GM12878 (cell line): ENCODE data around the gene NT5E. TPM values are rescaled to one million over a fixed set of nuclear protein-coding genes. Genes with fewer than 3 reads are reported as not detected.

Experiments
- ATAC-seq: fragments of 200-7000 bp; cut with Tn5 transposase; 3 replicates; pipeline ENCODE4 v1.9.1; 2020; ENCODE audit warnings: mild to moderate bottlenecking, moderate library complexity
- BruUV-seq: library from RNA; stranded (reverse); fragments of 400-500 nt; replicated peaks from 2 replicates; lab custom pipeline; 2021; lab: Mats Ljungman, UMichigan
- CTCF ChIA-PET: fragments of 300-600 bp; sonication (Branson Sonifier 250); formaldehyde crosslinking; extraction: SDS; loops from one replicate; lab custom pipeline; 2021; ENCODE audit warnings: inconsistent platforms; lab: Yijun Ruan, JAX
- POLR2A ChIA-PET: fragments of 350-600 bp; formaldehyde crosslinking; extraction: SDS; loops from one replicate; lab custom pipeline; 2021; ENCODE audit warnings: inconsistent platforms; lab: Charles Lee
- RAD21 ChIA-PET: fragments of 300-600 bp; sonication (Branson Sonifier 250); formaldehyde crosslinking; loops from one replicate; lab custom pipeline; 2023; ENCODE audit warnings: antibody characterized with exemption; ENCODE audit not compliant: unreplicated experiment; lab: Charles Lee
- SMC1A ChIA-PET: fragments of 300-600 bp; sonication (Branson Sonifier 250); formaldehyde crosslinking; loops from one replicate; lab custom pipeline; 2023; ENCODE audit not compliant: unreplicated experiment, uncharacterized antibody; lab: Charles Lee
- DNase-seq: peaks from one replicate; pipeline ENCODE4 v3.0.0-alpha.2; 2011; ENCODE audit warnings: low read depth, low spot score
- FAIRE-seq: peaks from 3 replicates; lab custom pipeline; 2011; peaks lifted over from hg19 to GRCh38; lab: Jason Lieb, UNC
- H2AFZ ChIP-seq: 2 replicates; pipeline ENCODE4 v1.6.0; 2011; ENCODE audit warnings: low read depth, low read length, control low read depth; ENCODE audit not compliant: control insufficient read depth
- H3K27ac ChIP-seq: 2 replicates; pipeline ENCODE4 v1.5.1; 2011; ENCODE audit warnings: control low read depth; ENCODE audit not compliant: control insufficient read depth, insufficient read depth
- H3K27me3 ChIP-seq, 2 experiments: replicated peaks in 1 of 2; 2 replicates each; pipeline versions ENCODE4 v1.6.0 to v1.6.1; 2011; ENCODE audit warnings: low read length in 1 of 2; ENCODE audit not compliant: control insufficient read depth in 2 of 2, insufficient read depth in 2 of 2
- H3K36me3 ChIP-seq, 2 experiments: 2 replicates each; pipeline ENCODE4 v1.5.1; 2011; ENCODE audit warnings: low read length in 1 of 2; ENCODE audit not compliant: control insufficient read depth in 2 of 2, insufficient read depth in 2 of 2
- H3K4me1 ChIP-seq: 2 replicates; pipeline ENCODE4 v1.6.1; 2011; ENCODE audit warnings: mild to moderate bottlenecking, low read length, moderate library complexity, mixed read lengths; ENCODE audit not compliant: control insufficient read depth, insufficient read depth
- H3K4me2 ChIP-seq: 2 replicates; pipeline ENCODE4 v1.6.0; 2011; ENCODE audit warnings: control low read depth; ENCODE audit not compliant: control insufficient read depth, insufficient read depth
- H3K4me3 ChIP-seq: fragments of 200-600 bp; sonication (generic); 2 replicates; pipeline ENCODE4 v1.5.1; 2016
- H3K79me2 ChIP-seq: 2 replicates; pipeline ENCODE4 v1.6.0; 2011; ENCODE audit warnings: low read length; ENCODE audit not compliant: control insufficient read depth, insufficient read depth
- H3K9ac ChIP-seq: 2 replicates; pipeline ENCODE4 v1.8.0; 2011; ENCODE audit warnings: low read length, control low read depth, mixed read lengths; ENCODE audit not compliant: control insufficient read depth, insufficient read depth
- H3K9me3 ChIP-seq: replicated peaks from 3 replicates; pipeline ENCODE4 v1.5.1; 2011; ENCODE audit warnings: mild to moderate bottlenecking, low read length; ENCODE audit not compliant: control insufficient read depth, insufficient read depth
- H4K20me1 ChIP-seq: 2 replicates; pipeline ENCODE4 v1.6.0; 2011; ENCODE audit not compliant: control insufficient read depth, insufficient read depth
- BCL3 ChIP-seq: IDR thresholded peaks from 2 replicates; pipeline ENCODE4 v1.6.1; 2011; ENCODE audit warnings: borderline replicate concordance, low read depth, mild to moderate bottlenecking, moderate library complexity, low read length; ENCODE audit not compliant: insufficient read depth, poor library complexity, severe bottlenecking
- CEBPB ChIP-seq, 2 experiments: fragments of 150-350 bp in 1 of 2; IDR thresholded peaks; 2 replicates each; pipeline ENCODE4 v1.6.1; 2012 to 2014; ENCODE audit warnings: low read depth in 2 of 2, low read length in 2 of 2, borderline replicate concordance in 1 of 2, inconsistent platforms in 1 of 2
- CHD1 ChIP-seq: IDR thresholded peaks from 2 replicates; pipeline ENCODE4 v1.6.1; 2012; ENCODE audit warnings: low read depth, low read length, improper control_type of control experiment
- CREB1 ChIP-seq: IDR thresholded peaks from 2 replicates; pipeline ENCODE4 v1.6.1; 2012; ENCODE audit warnings: low read depth, mild to moderate bottlenecking, inconsistent platforms
- E2F4 ChIP-seq: IDR thresholded peaks from 2 replicates; pipeline ENCODE4 v1.6.1; 2012; ENCODE audit warnings: low read depth, low read length, improper control_type of control experiment
- IRF3 ChIP-seq: fragments of 450-650 bp; IDR thresholded peaks from 2 replicates; pipeline ENCODE4 v1.6.1; 2014; ENCODE audit warnings: mild to moderate bottlenecking
- MEF2B ChIP-seq: fragments of 450-650 bp; IDR thresholded peaks from 2 replicates; pipeline ENCODE4 v1.6.1; 2018; ENCODE audit warnings: mild to moderate bottlenecking, moderate library complexity; ENCODE audit not compliant: partially characterized antibody, poor library complexity, severe bottlenecking
- PAX8 ChIP-seq: fragments of 450-650 bp; IDR thresholded peaks from 2 replicates; pipeline ENCODE4 v1.6.1; 2017; ENCODE audit warnings: mild to moderate bottlenecking, moderate library complexity
- SIN3A ChIP-seq: IDR thresholded peaks from 2 replicates; pipeline ENCODE4 v1.6.1; 2012; ENCODE audit warnings: low read depth, low read length, improper control_type of control experiment
- SPI1 ChIP-seq: IDR thresholded peaks from 2 replicates; pipeline ENCODE4 v1.6.1; 2011; ENCODE audit warnings: low read depth, mild to moderate bottlenecking, low read length, moderate library complexity, borderline replicate concordance; ENCODE audit not compliant: insufficient read depth
- ZNF622 ChIP-seq: fragments of 450-650 bp; IDR thresholded peaks from 2 replicates; pipeline ENCODE4 v1.6.1; 2017; ENCODE audit warnings: mild to moderate bottlenecking, inconsistent platforms
- WGBS: methylation state at CpG from one replicate; pipeline ENCODE4 v1.1.6; 2016; ENCODE audit warnings: low lambda C conversion rate; ENCODE audit not compliant: insufficient replicate concordance, insufficient coverage; ENCODE audit errors: missing lambda C conversion rate; 5-methylcytosine and 5-hydroxymethylcytosine counted together
- in situ Hi-C: fragments of 300-500 bp; cut with MboI; formaldehyde crosslinking; loops from 9 replicates; pipeline ENCODE4 v1.14.3; 2018; ENCODE audit warnings: mixed read lengths
- intact Hi-C: fragments of 100-400 bp; cut with micrococcal nuclease; formaldehyde crosslinking; loops from one replicate; pipeline ENCODE4 v1.14.2; 2022; ENCODE audit not compliant: unreplicated experiment
- polyA plus RNA-seq, 11 experiments: library from polyadenylated mRNA; depleted of rRNA in 4 of 11; unstranded in 6 of 11; stranded (reverse) in 5 of 11; fragments of >200 nt; fragmentation: Nextera tagmentation in 4 of 11; fragmentation: Illumina TruSeq in 1 of 11; extraction: Ambion mirVana in 4 of 11; extraction: Trizol in 1 of 11; gene quantifications; 1 replicate in 1 of 11; 2 replicates in 10 of 11; pipeline versions ENCODE4 v1.2.1 to v1.2.3, GENCODE V29; 2011 to 2016; ENCODE audit warnings: inconsistent platforms in 2 of 11, missing spikeins in 2 of 11, low read depth in 1 of 11
- total RNA-seq, 4 experiments: library from RNA; depleted of rRNA in 3 of 4; stranded (reverse); fragments of >200 nt in 3 of 4; fragmentation: Illumina TruSeq in 1 of 4; extraction: Trizol in 1 of 4; gene quantifications; 2 replicates each; pipeline versions ENCODE4 v1.2.1 to v1.2.3, GENCODE V29; 2013 to 2021

The NT5E gene
- total and polyA plus RNA-seq, 10 of the 15 experiments (the other 5 are each of a cell fraction or from before 2014, with no cell fraction given), result 1.9 to 9.7 (median 7.3) TPM

GRCh38 chr6:85458782-85459181 is 8.9 kb downstream of the NT5E start:
- in situ Hi-C loops (no loop called here), intact Hi-C loops (no loop called here)
- no peak for FAIRE-seq
- DNase-seq, result no peak
- Histone ChIP-seq H3K4me2 (0 out of 2 replicates have a peak overlapping the region, but pooled peaks have one; percentile 19), H3K9ac (no peak overlapping the region), H3K27ac (no peak overlapping the region), H3K4me3 (no peak overlapping the region), H3K4me1 (peaks cover 43% of the 10 kb centered on the region), H3K79me2 (peaks cover 8% of the 10 kb centered on the region), H2AFZ (no peak overlapping the region), H3K36me3 (no peaks in the 10 kb centered on the region), H3K27me3 (no peaks in the 10 kb centered on the region), H4K20me1 (no peaks in the 10 kb centered on the region), H3K9me3 (no peaks in the 10 kb centered on the region)
- RAD21 ChIA-PET, result interaction anchor here (1.6 to 7.3 kb wide), 3 partner anchors 7 to 106 kb away, joined by 3 to 76 read pairs (median 11); partner anchors contain the start of gene NT5E
- CTCF ChIA-PET, result interaction anchor here (0.7 to 2.9 kb wide), 4 partner anchors 9 to 98 kb away, joined by 3 to 28 read pairs (median 8); partner anchors contain the start of gene NT5E
- no TSS peak for BruUV-seq
- SMC1A ChIA-PET, result interaction anchor here (1.0 to 9.8 kb wide), 9 partner anchors 9 to 103 kb away, joined by 3 to 138 read pairs (median 4); partner anchors contain the start of gene NT5E
- POLR2A ChIA-PET, result interaction anchor here (1.3 to 8.0 kb wide), 4 partner anchors 8 to 62 kb away, joined by 4 to 64 read pairs (median 4); partner anchors contain the start of gene NT5E
- no peak for ATAC-seq
- TF ChIP-seq CEBPB (IDR thresholded peaks at IDR 0.05; ENCODE audit: borderline replicate concordance in 1 of 2, low read depth in 2 of 2, low read length in 2 of 2) (no peak), ZNF622 (no peak)
- WGBS, result 90% methylated on average over 3 of the region's 3 CpGs

- no peaks in the 10 kb centered on the region for H3K27me3 ChIP-seq
- WGBS, result 69% methylated on average over 4 of the region's 4 CpGs
- H3K4me3 ChIP-seq, result no peak overlapping the region
- FAIRE-seq, result no peak
- in situ Hi-C loops (no loop called here), intact Hi-C loops (no loop called here)
- POLR2A ChIA-PET, result interaction anchor here (0.7 to 8.0 kb wide), 3 partner anchors 8 to 63 kb away, joined by 3 to 64 read pairs (median 4); partner anchors contain the start of gene NT5E
- H3K27ac ChIP-seq, result no peak overlapping the region
- no peak overlapping the region for H2AFZ ChIP-seq
- peaks cover 4% of the 10 kb centered on the region for H3K79me2 ChIP-seq
- peaks cover 47% of the 10 kb centered on the region for H3K4me1 ChIP-seq
- no peaks in the 10 kb centered on the region for H4K20me1 ChIP-seq
- BruUV-seq, result no TSS peak
- CTCF ChIA-PET, result interaction anchor here (0.6 to 2.9 kb wide), 3 partner anchors 10 to 124 kb away, joined by 3 to 28 read pairs (median 13); partner anchors contain the start of gene NT5E
- no peak for DNase-seq
- H3K9ac ChIP-seq, result no peak overlapping the region
- H3K36me3 ChIP-seq, result no peaks in the 10 kb centered on the region
- 0 out of 2 replicates have a peak overlapping the region, but pooled peaks have one; percentile 19 for H3K4me2 ChIP-seq
- RAD21 ChIA-PET, result interaction anchor here (1.2 to 7.3 kb wide), 2 partner anchors 8 to 23 kb away, joined by 4 to 76 read pairs; partner anchors contain the start of gene NT5E
- H3K9me3 ChIP-seq, result no peaks in the 10 kb centered on the region
- SMC1A ChIA-PET, result interaction anchor here (0.6 to 9.8 kb wide), 7 partner anchors 10 to 104 kb away, joined by 3 to 138 read pairs (median 5); partner anchors contain the start of gene NT5E
- ATAC-seq, result no peak
- TF ChIP-seq PAX8, result no peak
- TF ChIP-seq E2F4, result no peak
- TF ChIP-seq CHD1, result no peak
- no peak for TF ChIP-seq SIN3A
- TF ChIP-seq CREB1, result no peak
- no peak for TF ChIP-seq MEF2B
- TF ChIP-seq BCL3, result no peak
- no peak for TF ChIP-seq SPI1
- no peak for TF ChIP-seq IRF3
Observed at GRCh38 chr6:85459224-85459901, 9.5 kb downstream of the NT5E start.
